Measurements from ENCODE around the gene ADCY10.
"Not testable (repeated sequence)": the region's sequence is repeated elsewhere in the genome, so short reads cannot be mapped to it uniquely, and the experiment has no call there.

The ADCY10 gene

GRCh38 chr1:167876597-167877175 is 37.2 kb downstream of the ADCY10 start:
- Histone ChIP-seq H3K27ac (ENCODE audit: poor library complexity, severe bottlenecking) (no peak overlapping the region), H3K27me3 (ENCODE audit: insufficient read depth, poor library complexity, severe bottlenecking) (no peaks in the 10 kb centered on the region), H3K36me3 (ENCODE audit: low read depth) (no peaks in the 10 kb centered on the region), H3K9me3 (ENCODE audit: severe bottlenecking) (no peaks in the 10 kb centered on the region), H3K4me1 (ENCODE audit: insufficient read depth, poor library complexity, severe bottlenecking) (no peaks in the 10 kb centered on the region), H3K4me3 (ENCODE audit: severe bottlenecking) (no peak overlapping the region)
- ATAC-seq (ENCODE audit: low read depth) (no peak), DNase-seq (ENCODE audit: low spot score) (no peak)
- TF ChIP-seq CTCF (IDR thresholded peaks at IDR 0.05; ENCODE audit: poor library complexity, severe bottlenecking): no peak

GRCh38 chr1:167871331-167871730 is 42.6 kb downstream of the ADCY10 start:
- no peak overlapping the region for H3K27ac ChIP-seq (ENCODE audit: poor library complexity, severe bottlenecking)
- no peak for ATAC-seq (ENCODE audit: low read depth)
- DNase-seq (ENCODE audit: low spot score): no peak
- no peaks in the 10 kb centered on the region for H3K27me3 ChIP-seq (ENCODE audit: insufficient read depth, poor library complexity, severe bottlenecking)
- no peak for TF ChIP-seq CTCF (IDR thresholded peaks at IDR 0.05; ENCODE audit: poor library complexity, severe bottlenecking)
- no peaks in the 10 kb centered on the region for H3K9me3 ChIP-seq (ENCODE audit: severe bottlenecking)
- no peaks in the 10 kb centered on the region for H3K4me1 ChIP-seq (ENCODE audit: insufficient read depth, poor library complexity, severe bottlenecking)
- H3K36me3 ChIP-seq (ENCODE audit: low read depth): no peaks in the 10 kb centered on the region
- no peak overlapping the region for H3K4me3 ChIP-seq (ENCODE audit: severe bottlenecking)

- ATAC-seq (ENCODE audit: low read depth); H3K4me1 ChIP-seq (ENCODE audit: insufficient read depth, poor library complexity, severe bottlenecking); H3K9me3 ChIP-seq (ENCODE audit: severe bottlenecking); H3K27ac ChIP-seq (ENCODE audit: poor library complexity, severe bottlenecking); H3K27me3 ChIP-seq (ENCODE audit: insufficient read depth, poor library complexity, severe bottlenecking); DNase-seq (ENCODE audit: low spot score); H3K4me3 ChIP-seq (ENCODE audit: severe bottlenecking); H3K36me3 ChIP-seq (ENCODE audit: low read depth): not testable (repeated sequence)
Observed at GRCh38 chr1:167869157-167870001, 44.6 kb downstream of the ADCY10 start.

- not testable (repeated sequence) for H3K27ac ChIP-seq (ENCODE audit: poor library complexity, severe bottlenecking); ATAC-seq (ENCODE audit: low read depth); H3K36me3 ChIP-seq (ENCODE audit: low read depth); DNase-seq (ENCODE audit: low spot score); H3K9me3 ChIP-seq (ENCODE audit: severe bottlenecking); H3K4me3 ChIP-seq (ENCODE audit: severe bottlenecking); H3K27me3 ChIP-seq (ENCODE audit: insufficient read depth, poor library complexity, severe bottlenecking); H3K4me1 ChIP-seq (ENCODE audit: insufficient read depth, poor library complexity, severe bottlenecking)
Observed at GRCh38 chr1:167866739-167867414, 47.1 kb downstream of the ADCY10 start.

- H3K27me3 ChIP-seq (ENCODE audit: insufficient read depth, poor library complexity, severe bottlenecking); ATAC-seq (ENCODE audit: low read depth); H3K27ac ChIP-seq (ENCODE audit: poor library complexity, severe bottlenecking); H3K4me1 ChIP-seq (ENCODE audit: insufficient read depth, poor library complexity, severe bottlenecking); H3K36me3 ChIP-seq (ENCODE audit: low read depth); H3K9me3 ChIP-seq (ENCODE audit: severe bottlenecking); H3K4me3 ChIP-seq (ENCODE audit: severe bottlenecking); DNase-seq (ENCODE audit: low spot score): not testable (repeated sequence)
Observed at GRCh38 chr1:167866326-167866725, 47.6 kb downstream of the ADCY10 start.

GRCh38 chr1:167865804-167866308 is 48.1 kb downstream of the ADCY10 start:
- not testable (repeated sequence) for ATAC-seq (ENCODE audit: low read depth); DNase-seq (ENCODE audit: low spot score); H3K4me1 ChIP-seq (ENCODE audit: insufficient read depth, poor library complexity, severe bottlenecking)

GRCh38 chr1:167865193-167865592 is 48.7 kb downstream of the ADCY10 start:
- not testable (repeated sequence) for H3K4me1 ChIP-seq (ENCODE audit: insufficient read depth, poor library complexity, severe bottlenecking); H3K9me3 ChIP-seq (ENCODE audit: severe bottlenecking); H3K27ac ChIP-seq (ENCODE audit: poor library complexity, severe bottlenecking); H3K27me3 ChIP-seq (ENCODE audit: insufficient read depth, poor library complexity, severe bottlenecking); H3K4me3 ChIP-seq (ENCODE audit: severe bottlenecking); H3K36me3 ChIP-seq (ENCODE audit: low read depth); ATAC-seq (ENCODE audit: low read depth); DNase-seq (ENCODE audit: low spot score)

More at GRCh38 chr1:167865804-167866308, 48.1 kb downstream of the ADCY10 start:
- H3K4me3 ChIP-seq (ENCODE audit: severe bottlenecking); H3K27me3 ChIP-seq (ENCODE audit: insufficient read depth, poor library complexity, severe bottlenecking); H3K9me3 ChIP-seq (ENCODE audit: severe bottlenecking); H3K27ac ChIP-seq (ENCODE audit: poor library complexity, severe bottlenecking); H3K36me3 ChIP-seq (ENCODE audit: low read depth): not testable (repeated sequence)

Measured in RWPE2 (cell line).